Colonic mucosa (tissue), 4 donors: ENCODE data around the gene PRADC1. TPM values are rescaled to one million over a fixed set of nuclear protein-coding genes. Genes with fewer than 3 reads are reported as not detected.

Experiments used
- DNase-seq: peaks from one replicate; pipeline ENCODE4 v3.0.0-alpha.2; 2020
- H3K27ac ChIP-seq: fragments of 200-600 bp; one replicate; pipeline ENCODE4 v1.8.0; 2021
- H3K27me3 ChIP-seq: fragments of 200-600 bp; one replicate; pipeline ENCODE4 v1.8.0; 2021
- H3K36me3 ChIP-seq: fragments of 200-600 bp; one replicate; pipeline ENCODE4 v1.8.0; 2021
- H3K4me1 ChIP-seq: fragments of 200-600 bp; one replicate; pipeline ENCODE4 v1.8.0; 2021; ENCODE audit warnings: mild to moderate bottlenecking
- H3K4me3 ChIP-seq: fragments of 200-600 bp; one replicate; pipeline ENCODE4 v1.8.0; 2021
- H3K9ac ChIP-seq, 2 donors: one replicate each; pipeline ENCODE4 v1.7.0; 2013; ENCODE audit warnings: control low read depth in 2 of 2, low read depth in 2 of 2, low read length in 2 of 2
- H3K9me3 ChIP-seq: fragments of 200-600 bp; one replicate; pipeline ENCODE4 v1.8.0; 2021
- intact Hi-C: fragments of 100-400 bp; cut with DNase I; formaldehyde crosslinking; loops from one replicate; pipeline ENCODE4 v1.14.1; 2022
- total RNA-seq, 2 donors: library from RNA; stranded (reverse); fragmentation: NEBNext Ultra II Directional in 1 of 2; extraction: Animal tissue kit (Norgen Biotek cat#: 25700) in 1 of 2; gene quantifications; one replicate each; pipeline ENCODE4 v1.2.1, GENCODE V29; 2021
- TF ChIP-seq, protein P1 (sequence below): fragments of 200-600 bp; IDR thresholded peaks from one replicate; pipeline ENCODE4 v1.8.0; 2022; ENCODE audit warnings: antibody characterized with exemption, mild to moderate bottlenecking
- donor health status: healthy.
- donor health status: DM: no; HTN: no; CAD: no.
- donor health status: DM: no; HTN: no; CAD: no.

PRADC1 gene
- total RNA-seq, 2 donors from 2014 or later = 36.2 to 47.5 TPM

DNA sequence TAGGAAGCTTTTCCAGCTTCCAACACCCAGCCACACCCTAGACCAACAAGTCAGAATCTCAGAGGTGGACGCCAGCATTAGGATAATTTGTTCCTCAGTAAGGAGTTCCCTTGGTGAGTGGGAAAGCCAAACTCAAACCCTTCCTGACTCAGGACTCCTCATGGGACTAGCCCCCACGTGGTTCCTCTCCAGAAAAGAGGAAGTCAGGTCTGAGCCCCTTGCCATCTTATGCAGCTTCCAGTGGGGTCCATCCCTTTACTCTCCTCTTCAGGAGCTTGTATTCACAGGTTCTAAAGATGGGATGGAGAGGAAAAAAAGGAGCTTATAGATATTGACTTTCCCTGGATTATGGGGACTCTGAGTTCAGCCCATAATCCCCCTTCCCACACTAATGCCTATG is 45.5 kb downstream of the PRADC1 start:
- DNase-seq = no peak
- Histone ChIP-seq H3K27ac (no peak overlapping the region), H3K36me3 (no peaks in the 10 kb centered on the region), H3K27me3 (no peaks in the 10 kb centered on the region), H3K9ac (no peak overlapping the region), H3K4me1 (no peaks in the 10 kb centered on the region), H3K4me3 (no peak overlapping the region), H3K9me3 (no peaks in the 10 kb centered on the region)
- TF ChIP-seq, protein P1, sequence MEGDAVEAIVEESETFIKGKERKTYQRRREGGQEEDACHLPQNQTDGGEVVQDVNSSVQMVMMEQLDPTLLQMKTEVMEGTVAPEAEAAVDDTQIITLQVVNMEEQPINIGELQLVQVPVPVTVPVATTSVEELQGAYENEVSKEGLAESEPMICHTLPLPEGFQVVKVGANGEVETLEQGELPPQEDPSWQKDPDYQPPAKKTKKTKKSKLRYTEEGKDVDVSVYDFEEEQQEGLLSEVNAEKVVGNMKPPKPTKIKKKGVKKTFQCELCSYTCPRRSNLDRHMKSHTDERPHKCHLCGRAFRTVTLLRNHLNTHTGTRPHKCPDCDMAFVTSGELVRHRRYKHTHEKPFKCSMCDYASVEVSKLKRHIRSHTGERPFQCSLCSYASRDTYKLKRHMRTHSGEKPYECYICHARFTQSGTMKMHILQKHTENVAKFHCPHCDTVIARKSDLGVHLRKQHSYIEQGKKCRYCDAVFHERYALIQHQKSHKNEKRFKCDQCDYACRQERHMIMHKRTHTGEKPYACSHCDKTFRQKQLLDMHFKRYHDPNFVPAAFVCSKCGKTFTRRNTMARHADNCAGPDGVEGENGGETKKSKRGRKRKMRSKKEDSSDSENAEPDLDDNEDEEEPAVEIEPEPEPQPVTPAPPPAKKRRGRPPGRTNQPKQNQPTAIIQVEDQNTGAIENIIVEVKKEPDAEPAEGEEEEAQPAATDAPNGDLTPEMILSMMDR = no peak
- intact Hi-C loops = no loop called here

DNA sequence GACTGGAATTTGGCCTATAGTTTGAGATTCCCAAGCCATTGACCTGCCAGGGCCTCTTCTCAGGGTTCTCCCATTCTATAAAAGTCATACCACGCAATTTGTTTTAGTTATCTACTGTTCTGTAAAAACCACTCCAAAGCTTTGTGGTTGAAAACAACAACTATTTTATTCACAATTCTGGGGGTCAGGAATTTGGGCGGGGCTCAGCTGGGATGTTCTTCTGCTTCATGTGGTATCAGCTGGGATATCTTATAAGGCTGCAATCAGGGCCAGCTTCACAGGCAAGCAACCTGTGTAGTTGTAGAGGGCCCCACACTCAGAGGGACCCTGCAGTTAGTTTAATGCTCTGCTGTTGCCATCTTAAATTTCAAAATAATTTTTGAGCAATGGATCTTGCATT is 47.1 kb downstream of the PRADC1 start:
- no peaks in the 10 kb centered on the region for H3K4me1 ChIP-seq
- no peak overlapping the region for H3K4me3 ChIP-seq
- no peak overlapping the region for H3K27ac ChIP-seq
- intact Hi-C loops = no loop called here
- no peaks in the 10 kb centered on the region for H3K9me3 ChIP-seq
- no peaks in the 10 kb centered on the region for H3K27me3 ChIP-seq
- TF ChIP-seq, protein P1 = no peak
- no peaks in the 10 kb centered on the region for H3K36me3 ChIP-seq
- H3K9ac ChIP-seq = no peak overlapping the region
- no peak for DNase-seq

Other genes starting within 250 kb of the PRADC1 start
- gene SFXN5, start 161.5 kb downstream of the PRADC1 start, total RNA-seq = 10 to 100 TPM; 16.1 to 26.4 TPM
- 10 to 100 TPM; 17.8 to 33.7 TPM for gene RAB11FIP5, start 120.3 kb downstream of the PRADC1 start, total RNA-seq
- gene NOTO, start 30.7 kb downstream of the PRADC1 start, total RNA-seq = not detected
- gene SMYD5, start 19.0 kb downstream of the PRADC1 start, total RNA-seq = 10 to 100 TPM in 1 of 2 donors, 1 to 10 TPM in 1; 9.4 to 18.9 TPM
- 100 to 1,000 TPM; 147 to 353 TPM for gene CCT7, start 1.1 kb upstream of the PRADC1 start, total RNA-seq
- gene FBXO41, start 51.2 kb upstream of the PRADC1 start, total RNA-seq = 1 to 10 TPM; 2.4 to 2.5 TPM
- gene EGR4, start 60.3 kb upstream of the PRADC1 start, total RNA-seq = not detected
- gene ALMS1, start 152.6 kb upstream of the PRADC1 start, total RNA-seq = 10 to 100 TPM; 11.7 to 16.6 TPM